ENCODE data around the gene DIAPH2.

DNA sequence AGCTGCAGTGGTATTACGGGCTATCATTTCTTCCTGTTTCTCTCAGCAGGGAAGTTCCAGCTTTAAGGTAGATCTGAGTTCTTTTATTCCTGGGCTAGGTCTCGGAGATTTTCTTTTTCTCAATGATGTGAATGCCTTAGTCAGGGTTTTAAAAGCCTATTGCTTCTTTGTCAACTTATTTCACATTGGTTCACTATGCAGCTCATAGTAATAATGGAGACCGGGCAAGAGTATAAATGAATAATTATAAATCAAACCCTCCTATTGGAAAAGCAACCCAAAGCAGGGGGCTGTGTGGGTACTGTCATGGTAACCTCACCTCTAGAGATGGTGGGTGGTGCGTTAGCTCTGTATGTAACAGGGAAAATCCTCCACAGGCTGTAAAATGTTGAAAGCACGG is 762.7 kb downstream of the DIAPH2 start:
- TF ChIP-seq POLR2AphosphoS5 (IDR thresholded peaks at IDR 0.05; ENCODE audit: low read depth, low read length) = no peak
- TF ChIP-seq POLR2A (IDR thresholded peaks at IDR 0.05; ENCODE audit: low read depth, low read length) = no peak

Measured in GM12891 (cell line).